Activated T-cell treated with anti-CD3 and anti-CD28 coated beads, Interleukin-2, amount 50 U/mL, for 24 hours (primary cell): Measurements from ENCODE around the gene GRID2.

Source experiments
- DNase-seq: peaks from one replicate; pipeline ENCODE4 v3.0.0-alpha.2; 2020
- H3K27ac Mint-ChIP-seq: 2 replicates; pipeline ENCODE4 v1.8.0; 2020; ENCODE audit warnings: mild to moderate bottlenecking, mixed read lengths
- H3K27me3 Mint-ChIP-seq: 2 replicates; pipeline ENCODE4 v1.8.0; 2020; ENCODE audit warnings: mixed read lengths
- H3K36me3 Mint-ChIP-seq: 2 replicates; pipeline ENCODE4 v1.8.0; 2020; ENCODE audit warnings: low read depth, mixed read lengths
- H3K4me1 Mint-ChIP-seq: 2 replicates; pipeline ENCODE4 v1.8.0; 2020; ENCODE audit warnings: low read depth, mixed read lengths
- H3K4me3 Mint-ChIP-seq: 2 replicates; pipeline ENCODE4 v1.8.0; 2020; ENCODE audit warnings: mild to moderate bottlenecking, moderate library complexity, mixed read lengths
- H3K9me3 Mint-ChIP-seq: 2 replicates; pipeline ENCODE4 v1.8.0; 2020; ENCODE audit warnings: mixed read lengths

Gene GRID2

DNA sequence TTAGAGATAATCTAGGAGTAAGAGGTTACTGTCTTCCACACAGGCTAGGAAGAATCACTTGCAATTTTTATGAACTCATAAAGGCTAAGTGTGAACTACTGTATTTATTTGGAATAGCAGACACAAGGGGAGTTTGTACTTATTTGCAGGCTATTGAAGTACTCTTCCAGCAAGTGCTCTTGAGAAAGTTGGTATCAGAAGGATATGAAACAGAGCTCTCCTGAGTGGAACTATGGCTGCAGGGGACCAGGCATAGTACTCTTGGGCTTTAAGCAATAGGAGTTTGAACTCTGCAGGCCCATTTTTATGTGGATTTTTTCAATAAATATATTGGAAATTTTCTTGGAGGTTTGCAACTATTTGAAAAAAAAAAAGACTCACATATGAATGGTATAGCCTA is 768.5 kb downstream of the GRID2 start:
- no peaks in the 10 kb centered on the region for H3K27me3 Mint-ChIP-seq
- no peaks in the 10 kb centered on the region for H3K36me3 Mint-ChIP-seq
- no peak overlapping the region for H3K4me3 Mint-ChIP-seq
- no peak overlapping the region for H3K27ac Mint-ChIP-seq
- DNase-seq, result no peak
- H3K4me1 Mint-ChIP-seq, result no peaks in the 10 kb centered on the region
- H3K9me3 Mint-ChIP-seq, result peaks cover 4% of the 10 kb centered on the region

GRCh38 chr4:93080316-93080715 is 776.5 kb downstream of the GRID2 start:
- no peaks in the 10 kb centered on the region for H3K27me3 Mint-ChIP-seq
- peaks cover 12% of the 10 kb centered on the region for H3K9me3 Mint-ChIP-seq
- no peaks in the 10 kb centered on the region for H3K4me1 Mint-ChIP-seq
- no peaks in the 10 kb centered on the region for H3K36me3 Mint-ChIP-seq
- no peak overlapping the region for H3K4me3 Mint-ChIP-seq
- H3K27ac Mint-ChIP-seq, result no peak overlapping the region
- no peak for DNase-seq

DNA sequence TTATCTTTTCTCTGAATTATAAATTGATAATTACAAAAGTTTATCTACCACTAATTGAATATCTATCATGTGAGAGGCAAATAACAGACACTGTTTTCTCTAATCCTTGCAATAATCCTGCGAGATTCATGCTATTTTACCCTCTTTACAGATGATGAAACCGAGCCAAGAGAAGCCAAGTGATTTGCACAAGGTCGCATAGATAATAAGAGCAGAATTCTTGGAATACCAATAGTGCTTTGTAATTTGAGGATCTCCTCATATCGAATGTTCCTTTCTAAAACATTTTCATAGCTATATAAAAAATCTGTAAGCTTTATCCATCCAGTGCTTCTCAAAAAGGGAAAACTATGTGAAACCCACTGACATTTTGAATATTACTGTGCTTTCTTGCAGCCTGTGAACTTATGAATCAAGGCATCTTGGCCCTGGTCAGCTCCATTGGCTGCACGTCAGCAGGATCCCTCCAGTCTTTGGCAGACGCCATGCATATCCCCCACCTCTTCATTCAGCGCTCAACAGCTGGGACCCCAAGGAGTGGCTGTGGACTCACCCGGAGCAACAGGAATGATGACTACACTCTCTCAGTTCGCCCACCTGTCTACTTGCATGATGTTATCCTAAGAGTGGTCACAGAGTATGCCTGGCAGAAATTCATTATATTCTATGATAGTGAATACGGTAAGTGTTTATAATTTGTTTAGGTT is 781.0 kb downstream of the GRID2 start:
- Mint-ChIP-seq H3K4me1 (no peaks in the 10 kb centered on the region), H3K27me3 (no peaks in the 10 kb centered on the region)

DNA sequence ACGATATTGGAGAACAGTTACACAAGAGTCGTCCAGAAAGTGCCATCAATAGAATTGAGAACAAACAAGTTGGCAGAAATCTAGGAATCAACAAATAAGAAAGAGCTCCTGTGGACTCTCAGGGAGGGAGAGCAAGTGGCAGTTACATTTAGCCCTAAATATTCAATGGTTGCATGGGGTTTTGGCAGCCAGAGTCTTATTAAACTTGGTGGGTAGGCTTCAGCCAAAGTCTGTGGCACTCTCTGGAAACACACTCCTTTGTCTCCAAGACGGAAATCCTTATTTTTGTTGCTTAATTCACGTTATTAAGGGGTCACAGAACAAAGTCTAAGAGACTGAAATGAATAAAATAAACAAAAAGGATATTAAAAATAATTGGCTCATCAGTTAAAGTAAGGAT is 782.6 kb downstream of the GRID2 start:
- DNase-seq, result no peak
- Mint-ChIP-seq H3K27ac (no peak overlapping the region), H3K4me3 (no peak overlapping the region), H3K4me1 (no peaks in the 10 kb centered on the region), H3K9me3 (peaks cover 13% of the 10 kb centered on the region), H3K36me3 (no peaks in the 10 kb centered on the region), H3K27me3 (no peaks in the 10 kb centered on the region)

More for the DNA sequence above, 781.0 kb downstream of the GRID2 start:
- H3K27ac Mint-ChIP-seq, result no peak overlapping the region
- DNase-seq, result no peak
- H3K9me3 Mint-ChIP-seq, result peaks cover 15% of the 10 kb centered on the region
- H3K36me3 Mint-ChIP-seq, result no peaks in the 10 kb centered on the region
- no peak overlapping the region for H3K4me3 Mint-ChIP-seq

GRCh38 chr4:93092765-93093164 is 789.0 kb downstream of the GRID2 start:
- DNase-seq, result no peak
- no peak overlapping the region for H3K27ac Mint-ChIP-seq
- no peaks in the 10 kb centered on the region for H3K27me3 Mint-ChIP-seq
- no peaks in the 10 kb centered on the region for H3K4me1 Mint-ChIP-seq
- no peak overlapping the region for H3K4me3 Mint-ChIP-seq
- peaks cover 7% of the 10 kb centered on the region for H3K9me3 Mint-ChIP-seq
- H3K36me3 Mint-ChIP-seq, result no peaks in the 10 kb centered on the region

DNA sequence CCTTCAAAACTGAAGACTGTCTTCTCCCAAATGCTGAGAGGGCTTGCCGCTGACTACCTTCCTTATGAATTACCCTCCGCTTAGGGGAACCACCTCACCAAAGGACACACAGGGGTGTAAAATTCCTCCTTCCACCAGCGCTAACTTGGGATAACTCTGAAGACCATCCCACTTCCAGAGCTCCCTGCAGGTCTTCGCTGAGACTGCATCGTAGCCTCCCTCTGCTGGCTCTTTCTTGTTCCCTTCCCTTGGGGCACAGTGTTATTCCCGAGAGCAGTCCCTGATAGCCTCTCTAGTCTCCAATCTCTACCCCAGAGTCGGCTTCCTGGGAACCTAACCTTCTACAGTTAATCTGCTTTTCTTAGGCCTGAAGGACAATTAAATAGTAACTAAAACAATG is 799.3 kb downstream of the GRID2 start:
- Mint-ChIP-seq H3K36me3 (no peaks in the 10 kb centered on the region), H3K27ac (no peak overlapping the region), H3K27me3 (no peaks in the 10 kb centered on the region), H3K4me1 (no peaks in the 10 kb centered on the region), H3K9me3 (peaks cover 21% of the 10 kb centered on the region), H3K4me3 (no peak overlapping the region)
- no peak for DNase-seq

DNA sequence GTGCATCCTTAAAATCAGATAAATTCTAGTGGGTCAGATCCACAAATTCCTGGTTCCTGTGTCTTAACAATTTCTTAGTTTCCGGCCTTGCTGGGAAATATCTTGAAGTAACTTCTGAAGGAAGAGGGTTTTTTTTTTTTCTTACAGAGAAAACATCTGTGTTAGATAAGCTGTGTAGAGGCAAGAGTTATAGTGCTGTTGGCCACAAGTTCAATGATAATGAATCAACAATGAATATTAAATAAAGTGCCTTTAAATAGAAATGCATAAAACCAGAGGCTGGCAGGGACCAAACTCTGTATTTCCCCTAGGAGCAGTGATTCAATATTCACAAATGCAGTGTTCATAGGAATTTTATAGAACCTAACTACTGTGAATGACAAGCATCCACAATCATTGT is 812.9 kb downstream of the GRID2 start:
- no peaks in the 10 kb centered on the region for H3K4me1 Mint-ChIP-seq
- DNase-seq, result no peak
- H3K4me3 Mint-ChIP-seq, result no peak overlapping the region
- H3K27ac Mint-ChIP-seq, result no peak overlapping the region
- H3K27me3 Mint-ChIP-seq, result no peaks in the 10 kb centered on the region
- no peaks in the 10 kb centered on the region for H3K36me3 Mint-ChIP-seq
- peaks cover 15% of the 10 kb centered on the region for H3K9me3 Mint-ChIP-seq

DNA sequence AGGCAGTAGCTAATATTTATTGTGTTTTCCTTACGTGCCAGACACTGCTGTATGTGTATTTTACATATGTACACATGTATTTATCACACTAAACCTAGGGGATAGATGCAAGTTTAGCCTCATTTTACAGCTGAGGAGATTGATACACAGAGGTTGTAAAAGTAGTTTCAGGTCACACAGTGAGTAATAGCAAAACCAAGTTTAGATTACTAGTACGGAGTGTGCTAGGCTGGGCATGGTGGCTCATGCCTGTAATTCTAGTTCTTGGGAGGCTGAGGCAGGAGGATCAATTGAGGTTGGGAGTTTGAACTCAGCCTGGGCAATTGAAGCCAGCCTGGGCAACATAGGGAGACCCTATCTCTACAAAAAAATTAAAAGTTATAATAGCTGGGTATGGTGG is 823.7 kb downstream of the GRID2 start:
- Mint-ChIP-seq H3K27ac (no peak overlapping the region), H3K36me3 (no peaks in the 10 kb centered on the region), H3K9me3 (peaks cover 2% of the 10 kb centered on the region), H3K4me1 (no peaks in the 10 kb centered on the region), H3K4me3 (no peak overlapping the region), H3K27me3 (no peaks in the 10 kb centered on the region)
- DNase-seq, result no peak

GRCh38 chr4:93132631-93133030 is 828.9 kb downstream of the GRID2 start:
- no peak for DNase-seq
- Mint-ChIP-seq H3K4me1 (no peaks in the 10 kb centered on the region), H3K27ac (no peak overlapping the region), H3K27me3 (no peaks in the 10 kb centered on the region), H3K9me3 (peaks cover 2% of the 10 kb centered on the region), H3K36me3 (no peaks in the 10 kb centered on the region), H3K4me3 (no peak overlapping the region)

GRCh38 chr4:93139118-93139517 is 835.4 kb downstream of the GRID2 start:
- Mint-ChIP-seq H3K4me3 (no peak overlapping the region), H3K27ac (no peak overlapping the region)

GRCh38 chr4:93143902-93144301 is 840.1 kb downstream of the GRID2 start:
- no peak for DNase-seq
- Mint-ChIP-seq H3K4me1 (no peaks in the 10 kb centered on the region), H3K27ac (no peak overlapping the region), H3K36me3 (no peaks in the 10 kb centered on the region), H3K9me3 (peaks cover 3% of the 10 kb centered on the region), H3K4me3 (no peak overlapping the region), H3K27me3 (no peaks in the 10 kb centered on the region)

More at GRCh38 chr4:93139118-93139517, 835.4 kb downstream of the GRID2 start:
- peaks cover 2% of the 10 kb centered on the region for H3K9me3 Mint-ChIP-seq
- H3K4me1 Mint-ChIP-seq, result no peaks in the 10 kb centered on the region
- no peaks in the 10 kb centered on the region for H3K36me3 Mint-ChIP-seq
- H3K27me3 Mint-ChIP-seq, result no peaks in the 10 kb centered on the region
- DNase-seq, result no peak

GRCh38 chr4:93144644-93145043 is 840.9 kb downstream of the GRID2 start:
- H3K27ac Mint-ChIP-seq, result no peak overlapping the region
- H3K27me3 Mint-ChIP-seq, result no peaks in the 10 kb centered on the region
- no peaks in the 10 kb centered on the region for H3K36me3 Mint-ChIP-seq
- H3K4me3 Mint-ChIP-seq, result no peak overlapping the region
- peaks cover 3% of the 10 kb centered on the region for H3K9me3 Mint-ChIP-seq
- DNase-seq, result no peak
- no peaks in the 10 kb centered on the region for H3K4me1 Mint-ChIP-seq

DNA sequence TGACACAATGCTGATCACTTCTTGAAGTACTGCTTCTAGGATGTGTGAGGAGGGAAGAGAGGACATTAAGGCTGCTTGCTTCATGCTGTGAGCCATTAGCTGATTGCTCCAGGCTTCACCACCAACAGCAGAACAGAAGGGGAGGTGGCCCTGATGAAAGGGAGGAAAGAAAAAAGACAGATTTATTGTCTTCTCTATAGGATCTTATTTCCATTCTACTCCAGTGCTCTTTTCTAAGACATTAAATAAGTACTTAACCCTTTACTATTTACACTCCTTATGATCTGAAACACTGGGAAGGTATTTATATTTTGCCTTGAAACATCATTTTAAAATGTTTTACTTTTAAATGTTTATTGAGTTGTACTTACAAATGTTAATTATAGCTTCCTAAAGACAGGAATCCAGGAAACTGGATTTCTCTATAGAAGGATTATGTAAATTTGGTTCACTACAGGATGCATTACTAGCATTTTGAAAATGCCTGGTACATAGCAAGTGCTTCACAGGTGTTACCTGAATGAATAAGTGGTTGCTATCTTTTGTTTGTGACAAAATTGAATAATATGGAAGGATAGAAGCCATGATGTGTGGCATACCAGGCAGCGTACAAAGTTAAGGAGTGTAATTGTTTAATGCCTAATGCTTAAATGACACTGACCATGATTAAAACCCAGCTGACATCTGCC is 843.9 kb downstream of the GRID2 start:
- Mint-ChIP-seq H3K4me1 (no peaks in the 10 kb centered on the region), H3K9me3 (peaks cover 2% of the 10 kb centered on the region), H3K27me3 (no peaks in the 10 kb centered on the region), H3K36me3 (no peaks in the 10 kb centered on the region), H3K27ac (no peak overlapping the region), H3K4me3 (no peak overlapping the region)
- DNase-seq, result no peak

- Mint-ChIP-seq H3K36me3 (no peaks in the 10 kb centered on the region), H3K4me1 (no peaks in the 10 kb centered on the region), H3K27ac (no peak overlapping the region), H3K4me3 (no peak overlapping the region), H3K9me3 (peaks cover 6% of the 10 kb centered on the region), H3K27me3 (no peaks in the 10 kb centered on the region)
- no peak for DNase-seq
Observed at GRCh38 chr4:93152491-93152890, 848.7 kb downstream of the GRID2 start.

- Mint-ChIP-seq H3K36me3 (no peaks in the 10 kb centered on the region), H3K4me3 (no peak overlapping the region), H3K4me1 (no peaks in the 10 kb centered on the region), H3K27me3 (no peaks in the 10 kb centered on the region), H3K9me3 (peaks cover 6% of the 10 kb centered on the region), H3K27ac (no peak overlapping the region)
- no peak for DNase-seq
Observed at GRCh38 chr4:93157986-93158385, 854.2 kb downstream of the GRID2 start.
